GM12865 (cell line): ENCODE results near the gene GRIFIN.
"Not testable (repeated sequence)": the region's sequence is repeated elsewhere in the genome, so short reads cannot be mapped to it uniquely, and the experiment has no call there.

Source experiments
- DNase-seq: peaks from one replicate; pipeline ENCODE4 v3.0.0; 2010; ENCODE audit warnings: low read depth
- H3K4me3 ChIP-seq: 2 replicates; pipeline ENCODE4 v1.5.1; 2011; ENCODE audit warnings: mild to moderate bottlenecking, low read depth, low read length, control low read depth
- CTCF ChIP-seq: IDR thresholded peaks from 2 replicates; pipeline ENCODE4 v1.5.1; 2011; ENCODE audit warnings: low read length, control low read depth, low read depth, inconsistent platforms; ENCODE audit not compliant: insufficient read depth; ENCODE audit errors: missing control alignments

The GRIFIN gene

GRCh38 chr7:2474224-2474623 is 2.0 kb downstream of the GRIFIN start:
- no peak for TF ChIP-seq CTCF
- no peak overlapping the region for H3K4me3 ChIP-seq
- DNase-seq: no peak

GRCh38 chr7:2473496-2474180 is 2.6 kb downstream of the GRIFIN start:
- H3K4me3 ChIP-seq: no peak overlapping the region
- TF ChIP-seq CTCF: no peak
- DNase-seq: no peak

GRCh38 chr7:2472739-2473138 is 3.5 kb downstream of the GRIFIN start:
- TF ChIP-seq CTCF: no peak
- H3K4me3 ChIP-seq: no peak overlapping the region
- DNase-seq: no peak

- no peak for DNase-seq
- TF ChIP-seq CTCF: no peak
- H3K4me3 ChIP-seq: no peak overlapping the region
Observed at GRCh38 chr7:2471396-2471795, 4.8 kb downstream of the GRIFIN start.

GRCh38 chr7:2471022-2471329 is 5.2 kb downstream of the GRIFIN start:
- no peak overlapping the region for H3K4me3 ChIP-seq
- no peak for TF ChIP-seq CTCF
- DNase-seq: no peak

- DNase-seq: no peak
- no peak for TF ChIP-seq CTCF
Observed at GRCh38 chr7:2470204-2471021, 5.8 kb downstream of the GRIFIN start.

GRCh38 chr7:2469460-2470203 is 6.6 kb downstream of the GRIFIN start:
- not testable (repeated sequence) for DNase-seq, H3K4me3 ChIP-seq

More at GRCh38 chr7:2470204-2471021, 5.8 kb downstream of the GRIFIN start:
- H3K4me3 ChIP-seq: no peak overlapping the region
